ENCODE data around the gene ARL6IP6. TPM values are rescaled to one million over a fixed set of nuclear protein-coding genes. Genes with fewer than 3 reads are reported as not detected.

The ARL6IP6 gene
- total RNA-seq, 4 donors from 2014 or later, result 8.7 to 47.1 (median 22.8) TPM

- no peak for DNase-seq
- Histone ChIP-seq H3K27ac (no peak overlapping the region), H3K36me3 (no peaks in the 10 kb centered on the region), H3K4me3 (no peak overlapping the region), H3K4me1 (peaks cover 0 to 4% of the 10 kb centered on the region in 2 donors), H3K27me3 (no peaks in the 10 kb centered on the region), H3K9me3 (no peaks in the 10 kb centered on the region)
- intact Hi-C loops (cut with DNase I; ENCODE audit: low total_unique reads), result no loop called here
- TF ChIP-seq CTCF (IDR thresholded peaks at IDR 0.05) (no peak), POLR2A (IDR thresholded peaks at IDR 0.05) (no peak)
These were observed 21.9 kb upstream of the ARL6IP6 start for GRCh38 chr2:152696476-152696875.

GRCh38 chr2:152701198-152701597, 17.2 kb upstream of the ARL6IP6 start:
- no peak for TF ChIP-seq CTCF (IDR thresholded peaks at IDR 0.05)
- no peak for TF ChIP-seq POLR2A (IDR thresholded peaks at IDR 0.05)
- no peaks in the 10 kb centered on the region for H3K4me1 ChIP-seq
- H3K27me3 ChIP-seq, result no peaks in the 10 kb centered on the region
- no peak for DNase-seq
- no peaks in the 10 kb centered on the region for H3K9me3 ChIP-seq
- H3K36me3 ChIP-seq, result no peaks in the 10 kb centered on the region
- H3K4me3 ChIP-seq, result no peak overlapping the region
- intact Hi-C loops (cut with DNase I; ENCODE audit: low total_unique reads), result no loop called here
- H3K27ac ChIP-seq, result no peak overlapping the region

GRCh38 chr2:152706477-152707021, 11.9 kb upstream of the ARL6IP6 start:
- Histone ChIP-seq H3K4me1 (no peaks in the 10 kb centered on the region), H3K27ac (no peak overlapping the region), H3K36me3 (no peaks in the 10 kb centered on the region), H3K4me3 (no peak overlapping the region), H3K9me3 (no peaks in the 10 kb centered on the region), H3K27me3 (no peaks in the 10 kb centered on the region)
- intact Hi-C loops (cut with DNase I; ENCODE audit: low total_unique reads), result no loop called here
- no peak for DNase-seq
- TF ChIP-seq POLR2A (IDR thresholded peaks at IDR 0.05) (no peak), CTCF (IDR thresholded peaks at IDR 0.05) (no peak)

- Histone ChIP-seq H3K9me3 (no peaks in the 10 kb centered on the region), H3K27me3 (no peaks in the 10 kb centered on the region), H3K36me3 (no peaks in the 10 kb centered on the region), H3K4me1 (no peaks in the 10 kb centered on the region), H3K27ac (no peak overlapping the region), H3K4me3 (no peak overlapping the region)
- no peak for DNase-seq
- TF ChIP-seq POLR2A (IDR thresholded peaks at IDR 0.05) (no peak), CTCF (IDR thresholded peaks at IDR 0.05) (no peak)
- intact Hi-C loops (cut with DNase I; ENCODE audit: low total_unique reads), result no loop called here
These were observed 9.7 kb upstream of the ARL6IP6 start for GRCh38 chr2:152708742-152709141.

- Histone ChIP-seq H3K27me3 (no peaks in the 10 kb centered on the region), H3K27ac (no peak overlapping the region)
These were observed 7.7 kb upstream of the ARL6IP6 start for GRCh38 chr2:152710713-152711112.

More at GRCh38 chr2:152710713-152711112, 7.7 kb upstream of the ARL6IP6 start:
- TF ChIP-seq CTCF (IDR thresholded peaks at IDR 0.05) (no peak), POLR2A (IDR thresholded peaks at IDR 0.05) (no peak)
- no peak for DNase-seq
- intact Hi-C loops (cut with DNase I; ENCODE audit: low total_unique reads), result loop anchor here (10.0 kb wide), 1 partner anchor 536 kb away; the partner anchor contains the start of gene STAM2
- Histone ChIP-seq H3K36me3 (no peaks in the 10 kb centered on the region), H3K9me3 (no peaks in the 10 kb centered on the region), H3K4me3 (no peak overlapping the region), H3K4me1 (peaks cover 0 to 3% of the 10 kb centered on the region in 2 donors)

All from uterus (tissue), 4 donors.